Temporal lobe (tissue), 2 donors: Measurements from ENCODE around the gene PPIL3. TPM values are rescaled to one million over a fixed set of nuclear protein-coding genes. Genes with fewer than 3 reads are reported as not detected.

Source experiments
- small RNA-seq: library from RNA; depleted of rRNA; stranded (forward); fragments of <200 nt; gene quantifications from one replicate; pipeline ENCODE3, GENCODE V24; 2014; ENCODE audit warnings: low replicate concordance
- total RNA-seq: library from RNA; depleted of rRNA; stranded (reverse); fragments of >200 nt; gene quantifications from one replicate; pipeline ENCODE4 v1.2.3, GENCODE V29; 2014

PPIL3 gene
- total RNA-seq, 1 donor from 2014 or later = 33.2 TPM

Small RNAs within 50 kb of the gene (small RNA-seq; reads per million reads assigned to genes)
- not detected for gene RF00019
- gene RNA5SP115 = not detected
- gene RNU6-312P = not detected
- not detected for gene RNU6-31P
- not detected for gene RNU6-762P

Other genes with a start within 250 kb of the PPIL3 start
- 350 TPM for gene BZW1, start 77.2 kb downstream of the PPIL3 start, total RNA-seq
- 168 TPM for gene CLK1, start 24.4 kb downstream of the PPIL3 start, total RNA-seq
- gene NIF3L1, start 294 bp upstream of the PPIL3 start, total RNA-seq = 22.9 TPM
- 17.2 TPM for gene ORC2, start 74.6 kb upstream of the PPIL3 start, total RNA-seq
- 42.0 TPM for gene HYCC2, start 182.6 kb upstream of the PPIL3 start, total RNA-seq
- 32.7 TPM for gene NDUFB3, start 182.9 kb upstream of the PPIL3 start, total RNA-seq
- 26.6 TPM for gene CFLAR, start 227.1 kb upstream of the PPIL3 start, total RNA-seq